Dedifferentiated amniotic fluid mesenchymal stem cell (primary cell): ENCODE measurements around the gene ADGRD1.
"Not testable (repeated sequence)": the region's sequence is repeated elsewhere in the genome, so short reads cannot be mapped to it uniquely, and the experiment has no call there.

ENCODE experiments used
- DNase-seq: peaks from one replicate; pipeline ENCODE4 v3.0.0-alpha.2; 2016; ENCODE audit errors: extremely low spot score

The ADGRD1 gene

GRCh38 chr12:130953771-130954543, at the start of gene ADGRD1:
ADGRD1 (plus strand) TSS chr12:130953907; CDS start chr12:130954466, 559 bp downstream.
- DNase-seq, result no peak

- DNase-seq, result no peak
These were observed 49.6 kb upstream of the ADGRD1 start for GRCh38 chr12:130904064-130904463.

- DNase-seq, result not testable (repeated sequence)
These were observed 48.7 kb upstream of the ADGRD1 start for GRCh38 chr12:130904936-130905455.

GRCh38 chr12:130909111-130909510, 44.6 kb upstream of the ADGRD1 start:
- DNase-seq, result no peak

- no peak for DNase-seq
These were observed 42.5 kb upstream of the ADGRD1 start for GRCh38 chr12:130911193-130911592.

- no peak for DNase-seq
These were observed 41.8 kb upstream of the ADGRD1 start for GRCh38 chr12:130911933-130912332.

- DNase-seq, result peak; percentile 47
These were observed 37.3 kb upstream of the ADGRD1 start for GRCh38 chr12:130916241-130916911.

- no peak for DNase-seq
These were observed 36.1 kb upstream of the ADGRD1 start for GRCh38 chr12:130917607-130918006.

- DNase-seq, result no peak
These were observed 34.6 kb upstream of the ADGRD1 start for GRCh38 chr12:130919086-130919485.

- no peak for DNase-seq
These were observed 33.5 kb upstream of the ADGRD1 start for GRCh38 chr12:130920119-130920703.

- DNase-seq, result no peak
These were observed 32.9 kb upstream of the ADGRD1 start for GRCh38 chr12:130920723-130921381.

- no peak for DNase-seq
These were observed 31.2 kb upstream of the ADGRD1 start for GRCh38 chr12:130922511-130922953.

- no peak for DNase-seq
These were observed 28.6 kb upstream of the ADGRD1 start for GRCh38 chr12:130924966-130925665.

- no peak for DNase-seq
These were observed 28.1 kb upstream of the ADGRD1 start for GRCh38 chr12:130925666-130926015.

- DNase-seq, result no peak
These were observed 24.3 kb upstream of the ADGRD1 start for GRCh38 chr12:130929363-130929762.

- no peak for DNase-seq
These were observed 21.4 kb upstream of the ADGRD1 start for GRCh38 chr12:130932061-130932930.

- DNase-seq, result no peak
These were observed 20.3 kb upstream of the ADGRD1 start for GRCh38 chr12:130933269-130933995.

GRCh38 chr12:130934753-130935152, 19.0 kb upstream of the ADGRD1 start:
- no peak for DNase-seq

GRCh38 chr12:130936561-130936960, 17.1 kb upstream of the ADGRD1 start:
- no peak for DNase-seq

GRCh38 chr12:130937063-130937462, 16.6 kb upstream of the ADGRD1 start:
- no peak for DNase-seq
